PC-9 (cell line): ENCODE data around the gene HINT1. TPM values are rescaled to one million over a fixed set of nuclear protein-coding genes. Genes with fewer than 3 reads are reported as not detected.

ENCODE experiments used
- BruUV-seq: library from RNA; stranded (reverse); fragments of 400-500 nt; replicated peaks from 2 replicates; lab custom pipeline; 2021; lab: Mats Ljungman, UMichigan
- CTCF ChIA-PET: fragments of 300-600 bp; sonication (Branson Sonifier 250); formaldehyde crosslinking; loops from one replicate; lab custom pipeline; 2022; ENCODE audit warnings: antibody characterized with exemption; lab: Charles Lee
- POLR2A ChIA-PET: fragments of 300-600 bp; sonication (Branson Sonifier 250); formaldehyde crosslinking; loops from one replicate; lab custom pipeline; 2022; ENCODE audit warnings: antibody characterized with exemption; ENCODE audit not compliant: unreplicated experiment; lab: Charles Lee
- DNase-seq, 2 experiments: peaks; one replicate each; pipeline versions ENCODE4 v3.0.0 to v3.0.0-alpha.2; 2015 to 2022; ENCODE audit warnings: mixed read lengths in 1 of 2
- H2AFZ ChIP-seq: fragments of 200-600 bp; sonication (generic); 2 replicates; pipeline ENCODE4 v1.8.1; 2017; ENCODE audit warnings: antibody characterized with exemption
- H3F3A ChIP-seq: fragments of 200-600 bp; sonication (generic); 2 replicates; pipeline ENCODE4 v1.8.1; 2017; ENCODE audit warnings: antibody characterized with exemption, mild to moderate bottlenecking, low read depth; ENCODE audit not compliant: insufficient read depth
- H3K27ac ChIP-seq: fragments of 200-600 bp; sonication (generic); 2 replicates; pipeline ENCODE4 v1.6.1; 2016; ENCODE audit warnings: mixed run types
- H3K27me3 ChIP-seq: fragments of 200-600 bp; sonication (generic); 2 replicates; pipeline ENCODE4 v1.6.1; 2016; ENCODE audit warnings: low read depth, mixed run types; ENCODE audit not compliant: insufficient read depth
- H3K36me3 ChIP-seq: fragments of 200-600 bp; sonication (generic); 2 replicates; pipeline ENCODE4 v1.6.1; 2016; ENCODE audit warnings: low read depth, mixed run types
- H3K4me1 ChIP-seq: fragments of 200-600 bp; sonication (generic); replicated peaks from 2 replicates; pipeline ENCODE4 v1.6.1; 2016; ENCODE audit warnings: mixed run types; ENCODE audit not compliant: insufficient read depth
- H3K4me2 ChIP-seq: fragments of 200-600 bp; sonication (generic); 2 replicates; pipeline ENCODE4 v1.6.1; 2017; ENCODE audit warnings: mixed run types
- H3K4me3 ChIP-seq: fragments of 200-600 bp; sonication (generic); 2 replicates; pipeline ENCODE4 v1.6.1; 2016; ENCODE audit warnings: mixed run types
- H3K79me2 ChIP-seq: fragments of 200-600 bp; sonication (generic); 2 replicates; pipeline ENCODE4 v1.6.1; 2017; ENCODE audit warnings: low read depth, mixed run types
- H3K9me2 ChIP-seq: fragments of 200-600 bp; sonication (generic); 2 replicates; pipeline ENCODE4 v1.8.1; 2017; ENCODE audit warnings: mild to moderate bottlenecking; ENCODE audit not compliant: insufficient read depth
- H3K9me3 ChIP-seq: fragments of 200-600 bp; sonication (generic); 2 replicates; pipeline ENCODE4 v1.8.1; 2016; ENCODE audit warnings: low read depth; ENCODE audit not compliant: insufficient read depth
- H4K20me1 ChIP-seq: fragments of 200-600 bp; sonication (generic); 2 replicates; pipeline ENCODE4 v1.8.1; 2017; ENCODE audit not compliant: insufficient read depth
- EZH2 ChIP-seq: fragments of 200-600 bp; sonication (generic); IDR thresholded peaks from 2 replicates; pipeline ENCODE4 v1.8.0; 2017; ENCODE audit warnings: antibody characterized with exemption, low read depth
- intact Hi-C: fragments of 100-400 bp; cut with micrococcal nuclease; formaldehyde crosslinking; loops from one replicate; pipeline ENCODE4 v1.10.0; 2022; ENCODE audit not compliant: unreplicated experiment
- total RNA-seq: library from RNA; stranded (reverse); gene quantifications from 2 replicates; pipeline ENCODE4 v1.2.3, GENCODE V29; 2021
- TF ChIP-seq, protein P1 (sequence below): fragments of 200-600 bp; sonication (generic); conservative IDR thresholded peaks from 2 replicates; pipeline ENCODE4 v1.6.1; 2017; ENCODE audit warnings: mixed run types, antibody characterized with exemption, mild to moderate bottlenecking, moderate library complexity

The HINT1 gene
- total RNA-seq, 1 experiment from 2014 or later, result 262 TPM

- no peaks in the 10 kb centered on the region for H3F3A ChIP-seq
- H3K9me2 ChIP-seq, result no peaks in the 10 kb centered on the region
- intact Hi-C loops, result no loop called here
- no TSS peak for BruUV-seq
- H3K4me2 ChIP-seq, result peak within 1 kb of the TSS; percentile 91
- peak within 1 kb of the TSS; percentile 42 for H3K27ac ChIP-seq
- H3K36me3 ChIP-seq, result no peaks in the 10 kb centered on the region
- DNase-seq, result peak; percentile 94 to 99
- no peaks in the 10 kb centered on the region for H4K20me1 ChIP-seq
- H2AFZ ChIP-seq, result peak within 1 kb of the TSS; percentile 92
- no peaks in the 10 kb centered on the region for H3K27me3 ChIP-seq
- peak within 1 kb of the TSS; percentile 70 for H3K4me3 ChIP-seq
- peaks cover 12% of the 10 kb centered on the region for H3K4me1 ChIP-seq
- peaks cover 10% of the 10 kb centered on the region; the same call in 1 of the 2 replicates for H3K79me2 ChIP-seq
- ChIA-PET CTCF (no interaction called here), POLR2A (no interaction called here)
- no peaks in the 10 kb centered on the region for H3K9me3 ChIP-seq
- TF ChIP-seq, protein P1, sequence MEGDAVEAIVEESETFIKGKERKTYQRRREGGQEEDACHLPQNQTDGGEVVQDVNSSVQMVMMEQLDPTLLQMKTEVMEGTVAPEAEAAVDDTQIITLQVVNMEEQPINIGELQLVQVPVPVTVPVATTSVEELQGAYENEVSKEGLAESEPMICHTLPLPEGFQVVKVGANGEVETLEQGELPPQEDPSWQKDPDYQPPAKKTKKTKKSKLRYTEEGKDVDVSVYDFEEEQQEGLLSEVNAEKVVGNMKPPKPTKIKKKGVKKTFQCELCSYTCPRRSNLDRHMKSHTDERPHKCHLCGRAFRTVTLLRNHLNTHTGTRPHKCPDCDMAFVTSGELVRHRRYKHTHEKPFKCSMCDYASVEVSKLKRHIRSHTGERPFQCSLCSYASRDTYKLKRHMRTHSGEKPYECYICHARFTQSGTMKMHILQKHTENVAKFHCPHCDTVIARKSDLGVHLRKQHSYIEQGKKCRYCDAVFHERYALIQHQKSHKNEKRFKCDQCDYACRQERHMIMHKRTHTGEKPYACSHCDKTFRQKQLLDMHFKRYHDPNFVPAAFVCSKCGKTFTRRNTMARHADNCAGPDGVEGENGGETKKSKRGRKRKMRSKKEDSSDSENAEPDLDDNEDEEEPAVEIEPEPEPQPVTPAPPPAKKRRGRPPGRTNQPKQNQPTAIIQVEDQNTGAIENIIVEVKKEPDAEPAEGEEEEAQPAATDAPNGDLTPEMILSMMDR, result no peak
- no peak for TF ChIP-seq EZH2
Measured at GRCh38 chr5:131170540-131171275, 5.7 kb upstream of the HINT1 start, which contains the start of gene LYRM7. Gene LYRM7 (plus strand): TSS chr5:131170944. CDS start chr5:131171021, 77 bp downstream.

DNA sequence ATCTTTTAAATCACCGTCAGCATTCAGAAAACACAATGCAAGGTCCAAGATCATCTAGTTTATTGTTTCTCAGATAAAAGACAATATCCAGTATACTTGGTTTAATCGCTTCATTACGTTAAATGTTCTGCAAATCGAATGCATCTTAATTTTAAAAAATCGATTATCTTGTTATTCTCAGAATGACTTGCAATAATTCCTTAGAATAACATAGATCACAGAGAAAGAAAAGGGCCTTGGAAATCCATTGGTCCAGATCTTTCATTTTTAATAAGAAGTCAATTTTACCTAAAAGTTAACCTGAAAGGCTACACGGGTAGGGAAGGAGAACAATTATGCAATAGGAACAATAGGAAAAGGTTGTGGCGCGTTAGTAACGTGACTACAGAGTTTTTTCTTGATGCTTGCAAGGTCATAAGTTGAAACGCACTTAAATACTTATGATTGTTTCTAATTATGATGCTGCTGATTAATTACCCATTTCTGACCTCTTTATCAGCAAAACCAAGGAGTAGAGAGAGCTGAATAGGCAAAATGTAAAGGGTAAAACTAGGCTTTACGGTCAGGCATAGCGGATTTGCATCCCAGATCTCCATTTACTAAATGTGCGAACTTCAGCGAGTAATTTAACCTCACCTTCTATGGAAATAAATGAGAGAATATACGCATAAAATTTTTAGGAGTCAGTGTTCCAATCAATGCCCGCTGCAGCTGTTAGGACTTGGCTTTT, 4.9 kb upstream of the HINT1 start:
- Histone ChIP-seq H2AFZ (peak overlapping the region; percentile 92), H3K4me3 (peak overlapping the region; percentile 70), H3F3A (peaks cover under 1% of the 10 kb centered on the region; the same call in 1 of the 2 replicates), H3K4me1 (peaks cover 17% of the 10 kb centered on the region), H3K27ac (peak overlapping the region; percentile 42), H3K4me2 (peak overlapping the region; percentile 91), H3K9me2 (no peaks in the 10 kb centered on the region), H3K27me3 (no peaks in the 10 kb centered on the region), H3K79me2 (peaks cover 10% of the 10 kb centered on the region; the same call in 1 of the 2 replicates), H4K20me1 (no peaks in the 10 kb centered on the region), H3K9me3 (no peaks in the 10 kb centered on the region), H3K36me3 (no peaks in the 10 kb centered on the region)
- ChIA-PET CTCF (no interaction called here), POLR2A (no interaction called here)
- BruUV-seq, result TSS peak; percentile 91
- intact Hi-C loops, result loop anchor here (10.0 kb wide), 2 partner anchors 245 to 465 kb away; partner anchors contain the start of gene RAPGEF6
- TF ChIP-seq, protein P1, result no peak
- TF ChIP-seq EZH2, result no peak
- DNase-seq, result no peak

GRCh38 chr5:131167615-131168014, 2.6 kb upstream of the HINT1 start:
- DNase-seq, result no peak
- Histone ChIP-seq H3K9me2 (no peaks in the 10 kb centered on the region), H3K9me3 (no peaks in the 10 kb centered on the region), H3K36me3 (no peaks in the 10 kb centered on the region), H3F3A (peaks cover 13% of the 10 kb centered on the region; the same call in 1 of the 2 replicates), H3K27ac (no peak overlapping the region), H3K4me3 (no peak overlapping the region), H3K4me2 (no peak overlapping the region), H4K20me1 (no peaks in the 10 kb centered on the region), H2AFZ (no peak overlapping the region), H3K79me2 (peaks cover 29% of the 10 kb centered on the region), H3K4me1 (peaks cover 25% of the 10 kb centered on the region), H3K27me3 (no peaks in the 10 kb centered on the region)
- no TSS peak for BruUV-seq
- CTCF ChIA-PET, result no interaction called here
- POLR2A ChIA-PET, result no interaction called here
- TF ChIP-seq EZH2, result no peak
- TF ChIP-seq, protein P1, result no peak
- intact Hi-C loops, result loop anchor here (10.0 kb wide), 2 partner anchors 247 to 467 kb away; partner anchors contain the start of gene RAPGEF6
